ENCODE data around the gene SOX11. TPM values are rescaled to one million over a fixed set of nuclear protein-coding genes. Genes with fewer than 3 reads are reported as not detected.

SOX11 gene
- polyA plus RNA-seq, 1 donor from 2014 or later = 146 TPM

DNA sequence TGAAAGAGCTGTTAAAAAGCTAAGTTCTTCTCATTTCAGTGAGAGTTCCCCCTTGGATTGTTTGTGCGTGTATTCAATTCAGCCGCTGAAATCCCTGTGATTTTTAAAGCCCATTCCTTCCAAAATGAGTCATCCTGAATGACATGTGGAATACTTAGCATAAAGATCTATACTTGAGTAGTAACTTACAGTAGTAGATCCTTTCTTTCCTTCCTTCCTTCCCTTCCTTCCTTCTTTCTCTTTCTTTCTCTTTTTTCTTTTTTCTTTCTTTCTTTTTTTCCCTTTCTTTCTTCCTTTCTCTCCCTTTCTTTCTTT, 18.2 kb upstream of the SOX11 start:
- Histone ChIP-seq H3K36me3 (ENCODE audit: insufficient read depth, low read length) (no peaks in the 10 kb centered on the region), H4K20me1 (ENCODE audit: insufficient read depth) (no peaks in the 10 kb centered on the region), H3K4me2 (ENCODE audit: low read length) (no peak overlapping the region), H3K9me2 (ENCODE audit: insufficient read depth, low read length) (no peaks in the 10 kb centered on the region), H3K27me3 (ENCODE audit: insufficient read depth, low read depth, low read length) (no peaks in the 10 kb centered on the region), H2AFZ (ENCODE audit: low read depth, low read length) (no peak overlapping the region), H3K4me3 (ENCODE audit: low read length) (peak overlapping the region; percentile 48), H3K27ac (ENCODE audit: low read length) (no peak overlapping the region), H3K79me2 (replicated peaks; ENCODE audit: insufficient read depth, low read length) (no peaks in the 10 kb centered on the region), H3F3A (ENCODE audit: insufficient read depth, low read length, poor library complexity, severe bottlenecking) (no peaks in the 10 kb centered on the region), H3K9ac (ENCODE audit: low read length) (no peak overlapping the region), H3K9me3 (ENCODE audit: low read length) (no peaks in the 10 kb centered on the region)
- TF ChIP-seq, protein P1, sequence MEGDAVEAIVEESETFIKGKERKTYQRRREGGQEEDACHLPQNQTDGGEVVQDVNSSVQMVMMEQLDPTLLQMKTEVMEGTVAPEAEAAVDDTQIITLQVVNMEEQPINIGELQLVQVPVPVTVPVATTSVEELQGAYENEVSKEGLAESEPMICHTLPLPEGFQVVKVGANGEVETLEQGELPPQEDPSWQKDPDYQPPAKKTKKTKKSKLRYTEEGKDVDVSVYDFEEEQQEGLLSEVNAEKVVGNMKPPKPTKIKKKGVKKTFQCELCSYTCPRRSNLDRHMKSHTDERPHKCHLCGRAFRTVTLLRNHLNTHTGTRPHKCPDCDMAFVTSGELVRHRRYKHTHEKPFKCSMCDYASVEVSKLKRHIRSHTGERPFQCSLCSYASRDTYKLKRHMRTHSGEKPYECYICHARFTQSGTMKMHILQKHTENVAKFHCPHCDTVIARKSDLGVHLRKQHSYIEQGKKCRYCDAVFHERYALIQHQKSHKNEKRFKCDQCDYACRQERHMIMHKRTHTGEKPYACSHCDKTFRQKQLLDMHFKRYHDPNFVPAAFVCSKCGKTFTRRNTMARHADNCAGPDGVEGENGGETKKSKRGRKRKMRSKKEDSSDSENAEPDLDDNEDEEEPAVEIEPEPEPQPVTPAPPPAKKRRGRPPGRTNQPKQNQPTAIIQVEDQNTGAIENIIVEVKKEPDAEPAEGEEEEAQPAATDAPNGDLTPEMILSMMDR (IDR thresholded peaks at IDR 0.05; ENCODE audit: poor library complexity, severe bottlenecking) = no peak
- TF ChIP-seq POLR2AphosphoS5 (IDR thresholded peaks at IDR 0.05) (no peak), RAD21 (conservative IDR thresholded peaks at IDR 0.05) (no peak), TAF1 (IDR thresholded peaks at IDR 0.05; ENCODE audit: low read depth) (no peak), EZH2 (IDR thresholded peaks at IDR 0.05; ENCODE audit: borderline replicate concordance, insufficient read depth, low read length, poor library complexity, severe bottlenecking) (no peak), SMC3 (conservative IDR thresholded peaks at IDR 0.05; ENCODE audit: poor library complexity) (no peak), MXI1 (conservative IDR thresholded peaks at IDR 0.05; ENCODE audit: poor library complexity, severe bottlenecking) (no peak), EP300 (conservative IDR thresholded peaks at IDR 0.05; ENCODE audit: poor library complexity, severe bottlenecking) (no peak)
- TF ChIP-seq, protein P2, sequence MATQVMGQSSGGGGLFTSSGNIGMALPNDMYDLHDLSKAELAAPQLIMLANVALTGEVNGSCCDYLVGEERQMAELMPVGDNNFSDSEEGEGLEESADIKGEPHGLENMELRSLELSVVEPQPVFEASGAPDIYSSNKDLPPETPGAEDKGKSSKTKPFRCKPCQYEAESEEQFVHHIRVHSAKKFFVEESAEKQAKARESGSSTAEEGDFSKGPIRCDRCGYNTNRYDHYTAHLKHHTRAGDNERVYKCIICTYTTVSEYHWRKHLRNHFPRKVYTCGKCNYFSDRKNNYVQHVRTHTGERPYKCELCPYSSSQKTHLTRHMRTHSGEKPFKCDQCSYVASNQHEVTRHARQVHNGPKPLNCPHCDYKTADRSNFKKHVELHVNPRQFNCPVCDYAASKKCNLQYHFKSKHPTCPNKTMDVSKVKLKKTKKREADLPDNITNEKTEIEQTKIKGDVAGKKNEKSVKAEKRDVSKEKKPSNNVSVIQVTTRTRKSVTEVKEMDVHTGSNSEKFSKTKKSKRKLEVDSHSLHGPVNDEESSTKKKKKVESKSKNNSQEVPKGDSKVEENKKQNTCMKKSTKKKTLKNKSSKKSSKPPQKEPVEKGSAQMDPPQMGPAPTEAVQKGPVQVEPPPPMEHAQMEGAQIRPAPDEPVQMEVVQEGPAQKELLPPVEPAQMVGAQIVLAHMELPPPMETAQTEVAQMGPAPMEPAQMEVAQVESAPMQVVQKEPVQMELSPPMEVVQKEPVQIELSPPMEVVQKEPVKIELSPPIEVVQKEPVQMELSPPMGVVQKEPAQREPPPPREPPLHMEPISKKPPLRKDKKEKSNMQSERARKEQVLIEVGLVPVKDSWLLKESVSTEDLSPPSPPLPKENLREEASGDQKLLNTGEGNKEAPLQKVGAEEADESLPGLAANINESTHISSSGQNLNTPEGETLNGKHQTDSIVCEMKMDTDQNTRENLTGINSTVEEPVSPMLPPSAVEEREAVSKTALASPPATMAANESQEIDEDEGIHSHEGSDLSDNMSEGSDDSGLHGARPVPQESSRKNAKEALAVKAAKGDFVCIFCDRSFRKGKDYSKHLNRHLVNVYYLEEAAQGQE (IDR thresholded peaks at IDR 0.05; ENCODE audit: borderline replicate concordance) = no peak

DNA sequence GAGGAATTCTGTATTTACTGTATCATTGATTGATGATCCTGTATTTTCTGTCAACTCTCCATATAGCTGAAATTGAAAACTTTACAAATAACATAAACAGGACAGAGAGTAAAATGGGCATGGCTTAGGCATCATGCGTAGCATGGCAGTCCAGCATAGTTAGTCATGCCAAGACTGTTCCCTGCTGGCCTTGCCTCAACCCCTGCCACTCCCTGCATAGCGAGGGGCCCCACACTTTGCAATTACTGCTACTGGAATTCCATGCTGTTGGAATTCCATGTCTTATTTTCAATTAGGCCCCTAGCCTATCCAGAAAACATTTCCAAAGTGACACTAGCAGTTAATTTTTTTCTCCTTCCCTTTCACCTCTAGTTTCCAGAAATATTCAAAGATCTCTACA, 15.1 kb upstream of the SOX11 start:
- Histone ChIP-seq H2AFZ (ENCODE audit: low read depth, low read length) (no peak overlapping the region), H3K4me2 (ENCODE audit: low read length) (no peak overlapping the region), H3K36me3 (ENCODE audit: insufficient read depth, low read length) (no peaks in the 10 kb centered on the region), H3F3A (ENCODE audit: insufficient read depth, low read length, poor library complexity, severe bottlenecking) (no peaks in the 10 kb centered on the region), H3K9me2 (ENCODE audit: insufficient read depth, low read length) (no peaks in the 10 kb centered on the region), H3K27ac (ENCODE audit: low read length) (no peak overlapping the region), H3K9ac (ENCODE audit: low read length) (no peak overlapping the region), H3K4me3 (ENCODE audit: low read length) (no peak overlapping the region), H3K79me2 (replicated peaks; ENCODE audit: insufficient read depth, low read length) (no peaks in the 10 kb centered on the region), H3K9me3 (ENCODE audit: low read length) (no peaks in the 10 kb centered on the region), H3K27me3 (ENCODE audit: insufficient read depth, low read depth, low read length) (no peaks in the 10 kb centered on the region), H4K20me1 (ENCODE audit: insufficient read depth) (no peaks in the 10 kb centered on the region)
- TF ChIP-seq POLR2AphosphoS5 (IDR thresholded peaks at IDR 0.05) = no peak
- TF ChIP-seq, protein P2 (IDR thresholded peaks at IDR 0.05; ENCODE audit: borderline replicate concordance) = no peak
- TF ChIP-seq SMC3 (conservative IDR thresholded peaks at IDR 0.05; ENCODE audit: poor library complexity) = no peak
- TF ChIP-seq MXI1 (conservative IDR thresholded peaks at IDR 0.05; ENCODE audit: poor library complexity, severe bottlenecking) = no peak
- TF ChIP-seq RAD21 (conservative IDR thresholded peaks at IDR 0.05) = no peak
- no peak for TF ChIP-seq EZH2 (IDR thresholded peaks at IDR 0.05; ENCODE audit: borderline replicate concordance, insufficient read depth, low read length, poor library complexity, severe bottlenecking)
- TF ChIP-seq TAF1 (IDR thresholded peaks at IDR 0.05; ENCODE audit: low read depth) = no peak
- TF ChIP-seq, protein P1 (IDR thresholded peaks at IDR 0.05; ENCODE audit: poor library complexity, severe bottlenecking) = no peak
- TF ChIP-seq EP300 (conservative IDR thresholded peaks at IDR 0.05; ENCODE audit: poor library complexity, severe bottlenecking) = no peak
